Colonic mucosa (tissue), 4 donors: Measurements from ENCODE around the gene NUDT13. TPM values are rescaled to one million over a fixed set of nuclear protein-coding genes. Genes with fewer than 3 reads are reported as not detected.
"Not testable (repeated sequence)": the region's sequence is repeated elsewhere in the genome, so short reads cannot be mapped to it uniquely, and the experiment has no call there.

ENCODE experiments used
- DNase-seq: peaks from one replicate; pipeline ENCODE4 v3.0.0-alpha.2; 2020
- H3K27ac ChIP-seq: fragments of 200-600 bp; one replicate; pipeline ENCODE4 v1.8.0; 2021
- H3K27me3 ChIP-seq: fragments of 200-600 bp; one replicate; pipeline ENCODE4 v1.8.0; 2021
- H3K36me3 ChIP-seq: fragments of 200-600 bp; one replicate; pipeline ENCODE4 v1.8.0; 2021
- H3K4me1 ChIP-seq: fragments of 200-600 bp; one replicate; pipeline ENCODE4 v1.8.0; 2021; ENCODE audit warnings: mild to moderate bottlenecking
- H3K4me3 ChIP-seq: fragments of 200-600 bp; one replicate; pipeline ENCODE4 v1.8.0; 2021
- H3K9ac ChIP-seq, 2 donors: one replicate each; pipeline ENCODE4 v1.7.0; 2013; ENCODE audit warnings: control low read depth in 2 of 2, low read depth in 2 of 2, low read length in 2 of 2
- H3K9me3 ChIP-seq: fragments of 200-600 bp; one replicate; pipeline ENCODE4 v1.8.0; 2021
- CTCF ChIP-seq: fragments of 200-600 bp; IDR thresholded peaks from one replicate; pipeline ENCODE4 v1.8.0; 2022; ENCODE audit warnings: antibody characterized with exemption, mild to moderate bottlenecking
- intact Hi-C: fragments of 100-400 bp; cut with DNase I; formaldehyde crosslinking; loops from one replicate; pipeline ENCODE4 v1.14.1; 2022
- total RNA-seq, 2 donors: library from RNA; stranded (reverse); fragmentation: NEBNext Ultra II Directional in 1 of 2; extraction: Animal tissue kit (Norgen Biotek cat#: 25700) in 1 of 2; gene quantifications; one replicate each; pipeline ENCODE4 v1.2.1, GENCODE V29; 2021
- donor health status: healthy.
- donor health status: DM: no; HTN: no; CAD: no.
- donor health status: DM: no; HTN: no; CAD: no.

Gene NUDT13
- total RNA-seq, 2 donors from 2014 or later, result 1.8 to 1.9 TPM

DNA sequence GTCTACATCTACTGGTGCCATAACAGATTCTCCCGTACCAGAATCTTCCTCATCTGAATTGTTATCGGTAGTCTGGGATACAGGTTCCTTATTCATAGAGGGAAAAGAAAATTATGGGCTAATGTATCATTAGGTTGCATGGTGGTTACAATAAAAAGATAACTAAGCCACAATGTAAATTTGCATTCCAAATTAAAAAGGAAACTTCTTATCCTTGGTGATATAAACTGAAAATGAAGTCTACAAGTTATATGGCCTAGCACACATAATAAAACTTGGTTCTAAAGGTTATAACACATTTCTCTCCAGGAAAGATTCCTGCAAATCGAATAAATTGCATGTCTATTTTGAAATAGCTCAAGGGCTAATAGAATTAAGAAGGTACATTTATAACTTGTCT lies 24.5 kb downstream of the NUDT13 start:
- no peak overlapping the region for H3K27ac ChIP-seq
- DNase-seq, result no peak
- no peak overlapping the region for H3K9ac ChIP-seq
- H3K4me1 ChIP-seq, result no peaks in the 10 kb centered on the region
- no peaks in the 10 kb centered on the region for H3K9me3 ChIP-seq
- H3K4me3 ChIP-seq, result no peak overlapping the region
- no peak for TF ChIP-seq CTCF
- peaks cover 6% of the 10 kb centered on the region for H3K36me3 ChIP-seq
- H3K27me3 ChIP-seq, result no peaks in the 10 kb centered on the region
- intact Hi-C loops, result no loop called here

GRCh38 chr10:73136627-73137026 lies 26.4 kb downstream of the NUDT13 start:
- intact Hi-C loops, result no loop called here
- Histone ChIP-seq H3K9ac (no peak overlapping the region), H3K27me3 (no peaks in the 10 kb centered on the region), H3K27ac (no peak overlapping the region), H3K4me3 (no peak overlapping the region), H3K4me1 (no peaks in the 10 kb centered on the region), H3K36me3 (peaks cover 6% of the 10 kb centered on the region), H3K9me3 (no peaks in the 10 kb centered on the region)
- no peak for TF ChIP-seq CTCF
- DNase-seq, result no peak

DNA sequence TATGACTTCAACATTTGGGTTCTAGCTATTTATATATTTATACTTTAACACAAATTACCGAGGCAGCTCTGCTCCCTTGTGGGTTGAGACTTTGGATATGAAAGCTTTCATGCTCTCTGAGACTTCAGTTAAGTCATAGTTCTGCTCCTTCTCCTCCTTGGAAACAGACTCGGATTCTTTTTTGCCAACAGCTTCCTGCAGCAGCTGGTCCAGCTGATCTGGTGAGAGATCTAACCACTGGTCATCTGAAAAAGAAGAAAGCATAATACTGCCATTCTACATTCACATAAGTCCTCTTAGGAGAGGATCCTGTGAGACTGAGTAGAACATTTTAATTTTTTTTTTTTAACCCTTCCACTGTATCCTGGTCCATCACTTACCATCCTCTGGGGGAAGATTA lies 29.0 kb downstream of the NUDT13 start:
- no peaks in the 10 kb centered on the region for H3K9me3 ChIP-seq
- H3K36me3 ChIP-seq, result peaks cover 6% of the 10 kb centered on the region
- no peaks in the 10 kb centered on the region for H3K27me3 ChIP-seq
- no peak for DNase-seq
- no peak for TF ChIP-seq CTCF
- intact Hi-C loops, result no loop called here
- no peaks in the 10 kb centered on the region for H3K4me1 ChIP-seq
- no peak overlapping the region for H3K9ac ChIP-seq
- H3K4me3 ChIP-seq, result no peak overlapping the region
- no peak overlapping the region for H3K27ac ChIP-seq

- Histone ChIP-seq H3K9ac (no peak overlapping the region), H3K4me1 (no peaks in the 10 kb centered on the region), H3K4me3 (no peak overlapping the region), H3K27me3 (no peaks in the 10 kb centered on the region), H3K9me3 (no peaks in the 10 kb centered on the region), H3K36me3 (peaks cover 6% of the 10 kb centered on the region), H3K27ac (no peak overlapping the region)
- no peak for DNase-seq
- TF ChIP-seq CTCF, result no peak
- intact Hi-C loops, result no loop called here
Observed at GRCh38 chr10:73141603-73142002, 31.3 kb downstream of the NUDT13 start.

GRCh38 chr10:73150633-73151413 lies 40.6 kb downstream of the NUDT13 start:
- H3K36me3 ChIP-seq, H3K9me3 ChIP-seq, DNase-seq, H3K9ac ChIP-seq, H3K4me1 ChIP-seq, H3K4me3 ChIP-seq, H3K27me3 ChIP-seq, H3K27ac ChIP-seq, intact Hi-C loops: not testable (repeated sequence)

- TF ChIP-seq CTCF, result no peak
- Histone ChIP-seq H3K27ac (no peak overlapping the region), H3K4me3 (no peak overlapping the region), H3K27me3 (no peaks in the 10 kb centered on the region), H3K9me3 (no peaks in the 10 kb centered on the region), H3K9ac (no peak overlapping the region), H3K4me1 (no peaks in the 10 kb centered on the region), H3K36me3 (peaks cover 11% of the 10 kb centered on the region)
- intact Hi-C loops, result no loop called here
- no peak for DNase-seq
Observed at GRCh38 chr10:73152009-73152408, 41.8 kb downstream of the NUDT13 start.
